HepG2 (cell line): ENCODE results near the gene ZFR. TPM values are rescaled to one million over a fixed set of nuclear protein-coding genes. Genes with fewer than 3 reads are reported as not detected.

Experiments used
- ATAC-seq: fragments of 200-7000 bp; cut with Tn5 transposase; 3 replicates; pipeline ENCODE4 v1.9.1; 2020; ENCODE audit warnings: mild to moderate bottlenecking, moderate library complexity
- BruUV-seq: library from RNA; stranded (reverse); fragments of 400-500 nt; replicated peaks from 2 replicates; lab custom pipeline; 2021; lab: Mats Ljungman, UMichigan
- CTCF ChIA-PET: fragments of 300-600 bp; formaldehyde crosslinking; extraction: SDS; loops from one replicate; lab custom pipeline; 2021; ENCODE audit warnings: low total read pairs, inconsistent platforms, low intra/inter-chr PET ratio; lab: Yijun Ruan, JAX
- POLR2A ChIA-PET: fragments of 350-600 bp; sonication (Branson Sonifier 250); formaldehyde crosslinking; loops from one replicate; lab custom pipeline; 2020; ENCODE audit warnings: antibody characterized with exemption, inconsistent platforms; lab: Yijun Ruan, JAX
- DNase-seq: peaks from one replicate; pipeline ENCODE4 v3.0.0-alpha.2; 2015; ENCODE audit warnings: low spot score
- FAIRE-seq: peaks from 3 replicates; lab custom pipeline; 2011; peaks lifted over from hg19 to GRCh38; lab: Jason Lieb, UNC
- H2AFZ ChIP-seq: one replicate; pipeline ENCODE4 v1.6.1; 2011; ENCODE audit warnings: low read length, inconsistent platforms
- H3K27ac ChIP-seq: fragments of 300-600 bp; 3 replicates; pipeline ENCODE4 v1.8.0; 2011; ENCODE audit warnings: mixed run types, mild to moderate bottlenecking, mixed read lengths, low read length, inconsistent platforms; ENCODE audit not compliant: insufficient read depth; ENCODE audit errors: extremely low read length
- H3K27me3 ChIP-seq, 2 experiments: fragments of 200-600 bp in 1 of 2; 2 replicates in 1 of 2; 3 replicates in 1 of 2; pipeline versions ENCODE4 v1.6.0 to v1.8.0; 2011; ENCODE audit warnings: low read length in 2 of 2, mild to moderate bottlenecking in 2 of 2, moderate library complexity in 2 of 2, inconsistent platforms in 1 of 2; ENCODE audit not compliant: insufficient read depth in 2 of 2, control insufficient read depth in 1 of 2
- H3K36me3 ChIP-seq, 2 experiments: fragments of 200-600 bp in 1 of 2; replicated peaks in 1 of 2; 2 replicates in 1 of 2; 3 replicates in 1 of 2; pipeline versions ENCODE4 v1.5.1 to v1.8.0; 2011; ENCODE audit warnings: low read length in 2 of 2, inconsistent platforms in 1 of 2; ENCODE audit not compliant: insufficient read depth in 2 of 2, control insufficient read depth in 1 of 2
- H3K4me1 ChIP-seq: 2 replicates; pipeline ENCODE4 v1.5.1; 2012; ENCODE audit warnings: low read length, inconsistent platforms; ENCODE audit not compliant: insufficient read depth
- H3K4me2 ChIP-seq: 2 replicates; pipeline ENCODE4 v1.6.0; 2011; ENCODE audit warnings: low read depth, low read length, inconsistent platforms
- H3K4me3 ChIP-seq, 3 experiments: fragments of 200-600 bp in 1 of 3; sonication (generic), shearing (Covaris generic) in 1 of 3; replicated peaks in 1 of 3; 2 replicates each; pipeline ENCODE4 v1.5.1; 2011 to 2016; ENCODE audit warnings: low read length in 3 of 3, inconsistent platforms in 2 of 3, low read depth in 2 of 3, mild to moderate bottlenecking in 2 of 3, control low read depth in 1 of 3, mixed read lengths in 1 of 3; ENCODE audit not compliant: insufficient read depth in 1 of 3
- H3K79me2 ChIP-seq: one replicate; pipeline ENCODE4 v1.6.1; 2011; ENCODE audit warnings: low read length, inconsistent platforms; ENCODE audit not compliant: insufficient read depth
- H3K9ac ChIP-seq: 2 replicates; pipeline ENCODE4 v1.6.0; 2011; ENCODE audit warnings: mild to moderate bottlenecking, low read depth, low read length, inconsistent platforms; ENCODE audit not compliant: insufficient read depth
- H3K9me3 ChIP-seq: 2 replicates; pipeline ENCODE4 v1.5.1; 2012; ENCODE audit warnings: mild to moderate bottlenecking, low read length
- H4K20me1 ChIP-seq: 2 replicates; pipeline ENCODE4 v1.6.0; 2011; ENCODE audit warnings: inconsistent platforms, mild to moderate bottlenecking, low read length, moderate library complexity; ENCODE audit not compliant: insufficient read depth
- E2F5 ChIP-seq: sonication (generic); formaldehyde crosslinking; conservative IDR thresholded peaks from 2 replicates; pipeline ENCODE4 v1.4.0; 2020; ENCODE audit warnings: missing genetic modification reagents
- FOXC1 ChIP-seq: sonication (generic); formaldehyde crosslinking; IDR thresholded peaks from 2 replicates; pipeline ENCODE4 v1.8.0; 2022; ENCODE audit warnings: mild to moderate bottlenecking, missing genetic modification reagents, borderline replicate concordance
- HNF4A ChIP-seq: sonication (generic); formaldehyde crosslinking; IDR thresholded peaks from 2 replicates; pipeline ENCODE4 v1.4.0; 2020; ENCODE audit warnings: missing genetic modification reagents
- KLF12 ChIP-seq: sonication (generic); formaldehyde crosslinking; IDR thresholded peaks from 2 replicates; pipeline ENCODE4 v1.4.0; 2020; ENCODE audit warnings: missing genetic modification reagents, borderline replicate concordance
- MYPOP ChIP-seq: sonication (generic); formaldehyde crosslinking; IDR thresholded peaks from 2 replicates; pipeline ENCODE4 v1.8.1; 2023; ENCODE audit warnings: mild to moderate bottlenecking, moderate library complexity, missing genetic modification reagents
- NCOA2 ChIP-seq: sonication (generic); formaldehyde crosslinking; IDR thresholded peaks from 2 replicates; pipeline ENCODE4 v1.8.0; 2022; ENCODE audit warnings: inconsistent platforms
- NPAS2 ChIP-seq: sonication (generic); formaldehyde crosslinking; IDR thresholded peaks from 2 replicates; pipeline ENCODE4 v1.8.0; 2022; ENCODE audit warnings: mild to moderate bottlenecking, missing genetic modification reagents, borderline replicate concordance
- ZNF280B ChIP-seq: sonication (generic); formaldehyde crosslinking; IDR thresholded peaks from 2 replicates; pipeline ENCODE4 v1.5.0; 2020; ENCODE audit warnings: missing genetic modification reagents, mild to moderate bottlenecking, borderline replicate concordance
- ZNF33B ChIP-seq: sonication (generic); formaldehyde crosslinking; IDR thresholded peaks from 2 replicates; pipeline ENCODE4 v1.5.1; 2020; ENCODE audit warnings: mild to moderate bottlenecking, missing genetic modification reagents
- ZNF354B ChIP-seq: sonication (generic); formaldehyde crosslinking; IDR thresholded peaks from 2 replicates; pipeline ENCODE4 v1.8.0; 2022; ENCODE audit warnings: mild to moderate bottlenecking, missing genetic modification reagents
- ZNF646 ChIP-seq: sonication (generic); formaldehyde crosslinking; IDR thresholded peaks from 2 replicates; pipeline ENCODE4 v1.9.0; 2021; ENCODE audit warnings: mild to moderate bottlenecking, missing genetic modification reagents
- ZSCAN29 ChIP-seq: sonication (generic); formaldehyde crosslinking; conservative IDR thresholded peaks from 2 replicates; pipeline ENCODE4 v1.4.0; 2020; ENCODE audit warnings: mild to moderate bottlenecking, missing genetic modification reagents
- WGBS: methylation state at CpG from one replicate; pipeline ENCODE4 v1.1.6; 2017; ENCODE audit warnings: low lambda C conversion rate; 5-methylcytosine and 5-hydroxymethylcytosine counted together
- in situ Hi-C: cut with HindIII; loops from 2 replicates; pipeline ENCODE4 v1.10.0; 2017; ENCODE audit warnings: low pct_unique_long_range_greater_than_20kb; ENCODE audit not compliant: extremely low pct_ligation_motif_present
- intact Hi-C: fragments of 100-400 bp; cut with micrococcal nuclease; formaldehyde crosslinking; loops from one replicate; pipeline ENCODE4 v1.10.0; 2022; ENCODE audit not compliant: unreplicated experiment
- polyA plus RNA-seq, 8 experiments: library from polyadenylated mRNA; depleted of rRNA in 3 of 8; stranded (reverse) in 7 of 8; unstranded in 1 of 8; fragments of >200 nt; fragmentation: Illumina TruSeq in 4 of 8; extraction: Trizol in 4 of 8; gene quantifications; 2 replicates each; pipeline versions ENCODE4 v1.2.1 to v1.2.3, GENCODE V29; 2011 to 2016; ENCODE audit warnings: low read depth in 4 of 8, missing spikeins in 1 of 8, mixed read lengths in 1 of 8; ENCODE audit not compliant: insufficient read depth in 1 of 8
- total RNA-seq, 5 experiments: library from RNA; depleted of rRNA; stranded (reverse); fragments of >200 nt; fragmentation: Illumina TruSeq; extraction: Trizol; gene quantifications; 2 replicates each; pipeline ENCODE4 v1.2.3, GENCODE V29; 2016; ENCODE audit warnings: low read depth in 1 of 5

ZFR gene
- total and polyA plus RNA-seq, 2 of the 13 experiments (the other 11 are each of a cell fraction or from before 2014, with no cell fraction given), result 89.0 to 92.8 TPM

GRCh38 chr5:32315221-32316014, 129.1 kb downstream of the ZFR start:
- no peak for DNase-seq
- in situ Hi-C loops (loop anchor here (5.0 kb wide), 1 partner anchor 78 kb away; no protein-coding TSS in a partner anchor), intact Hi-C loops (loop anchor here (2.0 kb wide), 1 partner anchor 15 kb away; no protein-coding TSS in a partner anchor)
- H3K4me1 ChIP-seq, result peaks cover 62% of the 10 kb centered on the region
- peak overlapping the region; percentile 46 for H3K4me2 ChIP-seq
- no peak overlapping the region for H2AFZ ChIP-seq
- WGBS, result 20% methylated on average over 7 of the region's 8 CpGs
- peak overlapping the region; percentile 30 for H3K9ac ChIP-seq
- no peaks in the 10 kb centered on the region for H3K27me3 ChIP-seq
- peak; percentile 58 for FAIRE-seq
- ATAC-seq, result no peak
- H3K9me3 ChIP-seq, result no peaks in the 10 kb centered on the region
- ChIA-PET CTCF (no interaction called here), POLR2A (interaction anchor here (1.9 to 3.7 kb wide), 3 partner anchors 10 to 82 kb away, joined by 5 to 32 read pairs (median 28); no protein-coding TSS in a partner anchor)
- peak overlapping the region; percentile 8 to 74 (median 36); a peak in 3 of 6 replicates for H3K4me3 ChIP-seq
- H3K79me2 ChIP-seq, result peaks cover 22% of the 10 kb centered on the region
- no peaks in the 10 kb centered on the region for H3K36me3 ChIP-seq
- H4K20me1 ChIP-seq, result 0 out of 2 replicates have a peak, but pooled peaks cover 7% of the 10 kb centered on the region
- peak overlapping the region; percentile 95 for H3K27ac ChIP-seq
- BruUV-seq, result no TSS peak
- TF ChIP-seq NCOA2 (CRISPR knock-in tag) (0 out of 2 replicates have a peak, but pooled peaks have one; percentile 5), E2F5 (CRISPR knock-in tag) (no peak), ZNF646 (peak; percentile 85), MYPOP (CRISPR knock-in tag) (0 out of 2 replicates have a peak, but pooled peaks have one; percentile 42), ZNF280B (CRISPR knock-in tag) (no peak), ZNF354B (CRISPR knock-in tag) (no peak), KLF12 (CRISPR knock-in tag) (no peak), NPAS2 (CRISPR knock-in tag) (no peak), FOXC1 (no peak; the same call in 1 of the 2 replicates), ZNF33B (CRISPR knock-in tag) (no peak), ZSCAN29 (0 out of 2 replicates have a peak, but pooled peaks have one; percentile 43), HNF4A (peak; percentile 22; the same call in 1 of the 2 replicates)
